HCT116 (cell line): ENCODE measurements around the gene HMCES. TPM values are rescaled to one million over a fixed set of nuclear protein-coding genes. Genes with fewer than 3 reads are reported as not detected.

ENCODE experiments used
- ATAC-seq: fragments of 200-7000 bp; cut with Tn5 transposase; 2 replicates; pipeline ENCODE4 v1.9.1; 2020; ENCODE audit warnings: mild to moderate bottlenecking, moderate library complexity
- BruUV-seq: library from RNA; stranded (reverse); fragments of 400-500 nt; replicated peaks from 2 replicates; lab custom pipeline; 2021; lab: Mats Ljungman, UMichigan
- CTCF ChIA-PET: fragments of 300-600 bp; sonication (Branson Sonifier 250); formaldehyde crosslinking; loops from one replicate; lab custom pipeline; 2021; ENCODE audit warnings: antibody characterized with exemption; lab: Charles Lee
- POLR2A ChIA-PET: fragments of 300-600, 350-600 bp; sonication (Branson Sonifier 250); formaldehyde crosslinking; loops from one replicate; lab custom pipeline; 2021; ENCODE audit warnings: antibody characterized with exemption; lab: Charles Lee
- RAD21 ChIA-PET, 2 experiments: fragments of 300-600 bp; sonication (Branson Sonifier 250); formaldehyde crosslinking; loops; one replicate each; lab custom pipeline; 2023; ENCODE audit warnings: low total read pairs in 2 of 2; ENCODE audit not compliant: uncharacterized antibody in 2 of 2, unreplicated experiment in 2 of 2, low non-redundant PET in 1 of 2; lab: Charles Lee
- DNase-seq: peaks from one replicate; pipeline ENCODE4 v3.0.0-alpha.2; 2010; ENCODE audit warnings: low read depth, low spot score
- H2AFZ ChIP-seq: fragments of 200-600 bp; shearing (Covaris generic), sonication (generic); 2 replicates; pipeline ENCODE4 v1.6.1; 2017; ENCODE audit warnings: low read depth, mixed run types, mixed read lengths, antibody characterized with exemption, low read length; ENCODE audit not compliant: poor library complexity, severe bottlenecking
- H3K27ac ChIP-seq: 2 replicates; pipeline ENCODE4 v1.5.1; 2012; ENCODE audit warnings: low read depth, low read length
- H3K27me3 ChIP-seq: fragments of 200-600 bp; sonication (generic); 2 replicates; pipeline ENCODE4 v1.6.1; 2016; ENCODE audit warnings: mixed run types, low read length, mixed read lengths; ENCODE audit not compliant: insufficient read depth
- H3K36me3 ChIP-seq, 2 experiments: fragments of 200-500 bp in 1 of 2; fragments of 200-600 bp in 1 of 2; sonication (Bioruptor generic) in 1 of 2; sonication (generic) in 1 of 2; 2 replicates each; pipeline versions ENCODE4 v1.5.1 to v1.6.1; 2014 to 2016; ENCODE audit warnings: low read length in 2 of 2, inconsistent platforms in 1 of 2, mixed read lengths in 1 of 2, mixed run types in 1 of 2; ENCODE audit not compliant: insufficient read depth in 2 of 2, control insufficient read depth in 1 of 2
- H3K4me1 ChIP-seq, 2 experiments: fragments of 200-600 bp in 1 of 2; sonication (generic) in 1 of 2; 2 replicates each; pipeline versions ENCODE4 v1.5.1 to v1.6.1; 2012 to 2017; ENCODE audit warnings: low read length in 2 of 2, inconsistent platforms in 1 of 2, mild to moderate bottlenecking in 1 of 2, mixed read lengths in 1 of 2, mixed run types in 1 of 2, moderate library complexity in 1 of 2; ENCODE audit not compliant: insufficient read depth in 2 of 2, control insufficient read depth in 1 of 2
- H3K4me2 ChIP-seq: fragments of 200-600 bp; sonication (generic); 2 replicates; pipeline ENCODE4 v1.6.1; 2017; ENCODE audit warnings: mixed run types, low read length, mixed read lengths
- H3K4me3 ChIP-seq, 2 experiments: fragments of 200-600 bp in 1 of 2; sonication (generic) in 1 of 2; replicated peaks in 1 of 2; 2 replicates each; pipeline ENCODE4 v1.5.1; 2011 to 2016; ENCODE audit warnings: low read length in 2 of 2, control low read depth in 1 of 2, low read depth in 1 of 2, mild to moderate bottlenecking in 1 of 2, mixed read lengths in 1 of 2, mixed run types in 1 of 2
- H3K79me2 ChIP-seq: fragments of 200-600 bp; sonication (generic); 2 replicates; pipeline ENCODE4 v1.6.1; 2017; ENCODE audit warnings: mild to moderate bottlenecking, mixed run types, low read length, moderate library complexity, mixed read lengths; ENCODE audit not compliant: insufficient read depth
- H3K9ac ChIP-seq: fragments of 200-600 bp; sonication (generic); 2 replicates; pipeline ENCODE4 v1.6.1; 2016; ENCODE audit warnings: low read length, mixed read lengths
- H3K9me2 ChIP-seq: fragments of 200-600 bp; sonication (generic), shearing (Covaris generic); 2 replicates; pipeline ENCODE4 v1.6.1; 2017; ENCODE audit warnings: mixed run types, mild to moderate bottlenecking, moderate library complexity; ENCODE audit not compliant: insufficient read depth
- H3K9me3 ChIP-seq, 2 experiments: fragments of 200-500 bp in 1 of 2; fragments of 200-600 bp in 1 of 2; sonication (Bioruptor generic) in 1 of 2; sonication (generic) in 1 of 2; 2 replicates each; pipeline ENCODE4 v1.6.1; 2014 to 2017; ENCODE audit warnings: low read length in 2 of 2, mixed read lengths in 2 of 2, inconsistent platforms in 1 of 2, low read depth in 1 of 2, mild to moderate bottlenecking in 1 of 2, mixed run types in 1 of 2, moderate library complexity in 1 of 2; ENCODE audit not compliant: control insufficient read depth in 1 of 2, insufficient read depth in 1 of 2
- H4K20me1 ChIP-seq: fragments of 200-600 bp; sonication (generic), shearing (Covaris generic); 2 replicates; pipeline ENCODE4 v1.6.1; 2017; ENCODE audit warnings: mixed run types, mild to moderate bottlenecking, moderate library complexity; ENCODE audit not compliant: insufficient read depth
- ATF3 ChIP-seq: IDR thresholded peaks from 2 replicates; pipeline ENCODE4 v1.6.1; 2012
- CBX3 ChIP-seq: IDR thresholded peaks from 2 replicates; pipeline ENCODE4 v1.6.1; 2012; ENCODE audit warnings: low read depth
- CEBPB ChIP-seq: IDR thresholded peaks from 2 replicates; pipeline ENCODE4 v1.6.1; 2012; ENCODE audit warnings: low read depth
- EGR1 ChIP-seq: IDR thresholded peaks from 2 replicates; pipeline ENCODE4 v1.6.1; 2012; ENCODE audit warnings: low read depth
- EZH2 ChIP-seq: fragments of 200-600 bp; sonication (generic); IDR thresholded peaks from 2 replicates; pipeline ENCODE4 v1.6.1; 2017; ENCODE audit warnings: antibody characterized with exemption, mixed run types
- EZH2phosphoT487 ChIP-seq: fragments of 200-600 bp; IDR thresholded peaks from 2 replicates; pipeline ENCODE4 v1.6.1; 2018; ENCODE audit warnings: antibody characterized with exemption, borderline replicate concordance
- FOSL1 ChIP-seq: IDR thresholded peaks from 2 replicates; pipeline ENCODE4 v1.6.1; 2012; ENCODE audit warnings: low read depth
- JUND ChIP-seq: IDR thresholded peaks from 2 replicates; pipeline ENCODE4 v1.6.1; 2012
- MAX ChIP-seq: IDR thresholded peaks from 2 replicates; pipeline ENCODE4 v1.6.1; 2012
- POLR2AphosphoS5 ChIP-seq: IDR thresholded peaks from 2 replicates; pipeline ENCODE4 v1.6.1; 2011; ENCODE audit warnings: mild to moderate bottlenecking, low read depth, low read length, moderate library complexity
- RAD21 ChIP-seq: IDR thresholded peaks from 2 replicates; pipeline ENCODE4 v1.6.1; 2012; ENCODE audit warnings: low read depth, mild to moderate bottlenecking
- REST ChIP-seq: IDR thresholded peaks from 2 replicates; pipeline ENCODE4 v1.6.1; 2012; ENCODE audit warnings: low read depth
- TCF7L2 ChIP-seq: IDR thresholded peaks from 2 replicates; pipeline ENCODE4 v1.7.0; 2011; ENCODE audit warnings: borderline replicate concordance, inconsistent platforms; ENCODE audit not compliant: insufficient read depth, insufficient read length; ENCODE audit errors: extremely low read depth
- YY1 ChIP-seq: IDR thresholded peaks from 2 replicates; pipeline ENCODE4 v1.6.1; 2011; ENCODE audit warnings: low read length, low read depth, moderate library complexity, mild to moderate bottlenecking; ENCODE audit not compliant: insufficient replicate concordance; ENCODE audit errors: extremely low read depth
- ZFX ChIP-seq: fragments of 450-650 bp; IDR thresholded peaks from 2 replicates; pipeline ENCODE4 v1.6.1; 2017
- ZNF274 ChIP-seq: fragments of 200-500 bp; sonication (Bioruptor generic); IDR thresholded peaks from 2 replicates; pipeline ENCODE4 v1.6.1; 2014; ENCODE audit warnings: mild to moderate bottlenecking, low read depth, low read length, inconsistent platforms
- intact Hi-C: fragments of 100-400 bp; cut with micrococcal nuclease; formaldehyde crosslinking; loops from 2 replicates; pipeline ENCODE4 v1.10.0; 2022
- total RNA-seq: library from RNA; stranded (reverse); gene quantifications from one replicate; pipeline ENCODE4 v1.2.1, GENCODE V29; 2021; ENCODE audit not compliant: unreplicated experiment

The HMCES gene
- total RNA-seq, 1 experiment from 2014 or later, result 78.9 TPM

- TF ChIP-seq CBX3 (no peak), ZNF274 (no peak), CEBPB (no peak), EGR1 (no peak), MAX (no peak)
These were observed 1.5 kb downstream of the HMCES start (continued) for GRCh38 chr3:129280183-129280582.

- no peak for ATAC-seq
- Histone ChIP-seq H2AFZ (no peak overlapping the region), H3K36me3 (peaks cover 0 to 8% of the 10 kb centered on the region in 2 experiments; a peak in 2 of 4 replicates), H3K4me3 (no peak overlapping the region), H3K27ac (no peak overlapping the region), H3K9me3 (no peaks in the 10 kb centered on the region), H3K4me1 (peaks cover 10 to 18% of the 10 kb centered on the region in 2 experiments), H3K9ac (no peak overlapping the region), H4K20me1 (no peaks in the 10 kb centered on the region), H3K27me3 (no peaks in the 10 kb centered on the region), H3K4me2 (no peak overlapping the region), H3K79me2 (peaks cover 37% of the 10 kb centered on the region), H3K9me2 (no peaks in the 10 kb centered on the region)
- intact Hi-C loops, result no loop called here
- CTCF ChIA-PET, result no interaction called here
- TF ChIP-seq TCF7L2 (no peak), CEBPB (no peak), REST (no peak), CBX3 (no peak), MAX (no peak), ATF3 (no peak), ZFX (no peak), POLR2AphosphoS5 (no peak), YY1 (no peak), EZH2phosphoT487 (no peak), RAD21 (no peak), EZH2 (no peak), FOSL1 (no peak), JUND (no peak)
- POLR2A ChIA-PET, result no interaction called here
- RAD21 ChIA-PET, result no interaction called here
- DNase-seq, result no peak
- BruUV-seq, result no TSS peak
These were observed 3.1 kb downstream of the HMCES start for GRCh38 chr3:129281726-129282125.
